CD4-positive, alpha-beta T cell treated with Interleukin-4 for 1 hour (primary cell): ENCODE results near the gene FLG.
A peak's percentile ranks its signal among the peaks of the same experiment; 100 is the strongest.
"Not testable (repeated sequence)": the region's sequence is repeated elsewhere in the genome, so short reads cannot be mapped to it uniquely, and the experiment has no call there.

Experiments
- DNase-seq, 2 donors: peaks; one replicate each; pipeline ENCODE4 v3.0.0-alpha.2; 2020 to 2022

The FLG gene

DNA sequence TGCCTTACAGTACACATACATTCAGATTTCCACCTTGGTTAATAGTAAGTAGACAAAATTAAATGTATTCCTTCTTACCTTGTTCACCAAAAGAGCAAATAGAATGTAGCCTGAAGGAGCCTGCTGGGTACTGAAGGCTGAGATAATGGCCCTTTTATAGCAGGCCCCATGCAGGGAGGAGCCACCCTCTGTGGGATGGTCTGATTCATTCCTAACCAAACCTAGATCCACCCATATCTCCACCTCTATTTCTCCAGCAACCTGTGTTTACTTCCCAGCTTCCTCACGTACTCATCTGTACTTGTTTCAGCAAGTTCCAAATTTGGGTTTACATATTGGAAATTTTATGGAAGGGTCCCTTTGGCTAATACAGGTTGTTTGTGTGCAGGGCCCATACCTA is at the start of gene FLG:
FLG (minus strand) TSS at position 129 of the 400 bp plus-strand sequence. CDS start 9,783 bp downstream, outside the sequence.
- no peak for DNase-seq

DNA sequence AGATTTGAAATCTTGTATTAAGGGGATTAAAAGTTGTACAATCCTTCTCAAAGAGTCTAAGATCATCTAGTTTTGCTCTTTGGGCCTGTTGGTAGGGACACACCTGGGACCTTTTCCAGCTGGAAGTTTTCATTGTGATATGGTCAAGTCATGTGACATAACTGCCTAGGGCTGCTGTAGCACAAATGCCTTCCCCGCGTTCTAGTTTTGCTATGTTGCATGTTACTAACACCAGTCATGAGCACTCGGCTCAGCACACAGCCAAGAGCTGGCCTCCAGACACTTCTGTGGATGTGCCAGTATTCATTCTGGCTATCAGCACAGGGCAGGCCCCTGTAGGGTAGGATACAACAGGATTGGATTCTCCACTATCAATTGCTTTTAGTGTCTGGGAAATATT is 49.4 kb upstream of the FLG start:
- DNase-seq, result no peak

- DNase-seq, result no peak
Observed at GRCh38 chr1:152372672-152373071, 47.6 kb upstream of the FLG start.

GRCh38 chr1:152367436-152367835 is 42.4 kb upstream of the FLG start:
- no peak for DNase-seq

DNA sequence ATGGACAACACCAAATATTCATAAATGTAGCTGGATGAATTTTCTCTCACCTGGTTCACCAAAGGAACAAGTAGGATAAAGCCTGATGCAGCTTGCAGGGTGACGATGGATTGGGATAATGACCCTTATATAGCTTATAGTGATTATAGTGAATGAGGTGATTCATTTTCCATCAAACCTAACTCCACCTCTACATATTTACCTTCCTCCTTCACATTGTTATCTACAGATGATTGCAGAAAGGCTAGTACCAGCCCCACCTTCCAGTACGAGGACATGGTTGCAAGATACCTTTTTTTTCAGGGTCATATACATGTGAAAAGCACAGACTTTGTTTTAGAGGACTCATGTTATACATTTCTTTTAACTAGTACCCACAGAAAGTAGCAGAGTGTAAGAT is 34.9 kb upstream of the FLG start, which contains the start of gene FLG2:
FLG2 (minus strand) TSS at position 101 of the 400 bp plus-strand sequence. CDS start 1,122 bp downstream, outside the sequence.
- no peak for DNase-seq

DNA sequence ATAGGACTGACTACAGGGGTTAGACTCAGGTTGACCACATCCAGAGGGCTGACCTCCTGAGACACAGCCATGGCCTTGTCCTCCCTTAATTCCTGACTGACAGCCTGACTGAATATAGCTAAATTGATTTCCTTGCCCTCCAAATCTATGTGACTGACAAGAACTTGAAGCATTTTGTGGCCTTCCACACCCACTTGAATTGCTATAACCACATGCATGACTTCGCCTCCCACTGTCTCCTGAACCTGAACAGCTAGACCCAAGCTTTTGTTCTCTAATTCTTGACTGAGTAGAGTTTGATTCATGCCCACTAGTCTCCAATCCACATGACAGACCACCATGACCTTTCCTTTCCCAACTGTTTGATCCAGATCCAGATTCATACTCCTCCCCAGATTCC is 31.7 kb upstream of the FLG start:
- no peak for DNase-seq

- no peak for DNase-seq
Observed at GRCh38 chr1:152349611-152350010, 24.6 kb upstream of the FLG start.

GRCh38 chr1:152348447-152348846 is 23.4 kb upstream of the FLG start:
- no peak for DNase-seq

DNA sequence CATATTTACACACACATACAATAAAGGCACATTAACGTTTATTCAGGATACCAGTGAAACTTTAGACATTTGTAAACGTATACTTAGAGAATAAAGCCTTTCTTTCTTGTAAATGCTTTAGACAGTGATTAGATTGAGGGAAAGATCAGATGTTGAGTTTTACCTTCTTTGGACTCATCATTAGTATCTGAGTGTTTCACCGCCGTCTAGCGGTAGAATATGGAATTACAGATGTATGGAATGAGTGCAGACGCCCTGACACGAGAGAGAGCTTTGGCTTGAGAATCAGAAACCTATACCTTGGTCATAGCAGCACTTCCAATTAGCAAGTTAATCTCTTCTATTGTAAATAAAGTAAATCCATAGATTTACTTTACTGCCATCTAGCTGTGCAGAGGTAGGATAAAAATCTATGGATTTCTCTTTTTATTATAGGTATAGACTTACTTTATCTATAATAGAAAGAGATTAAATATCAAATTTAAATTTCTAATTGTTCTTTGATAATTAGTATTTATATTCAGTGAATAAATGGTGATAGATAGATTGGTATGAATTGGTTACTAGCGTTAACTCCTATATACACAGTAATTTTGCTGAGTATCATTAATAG is 22.2 kb upstream of the FLG start:
- peak in 1 of 2 donors; percentile 71 for DNase-seq

DNA sequence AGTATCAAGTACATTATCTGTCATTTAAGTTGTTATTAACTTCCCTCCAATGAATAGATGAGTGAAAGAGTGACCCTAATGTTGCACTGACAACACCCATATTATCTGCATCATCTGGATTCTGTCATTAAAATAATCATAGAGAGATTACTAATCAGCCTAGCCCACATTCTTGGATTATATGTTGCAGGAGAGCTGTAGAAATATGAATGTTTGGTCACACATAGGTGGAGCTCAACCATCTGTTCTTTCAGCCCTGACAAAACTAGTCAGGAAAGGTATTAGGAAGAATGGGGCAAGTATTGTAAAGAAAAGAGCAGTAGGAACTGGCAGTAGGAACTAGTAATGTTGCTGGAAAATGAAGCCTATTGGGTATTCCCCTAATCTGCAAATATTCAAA is 19.4 kb upstream of the FLG start:
- no peak for DNase-seq

- DNase-seq, result no peak
Observed at GRCh38 chr1:152343006-152343405, 18.0 kb upstream of the FLG start.

DNA sequence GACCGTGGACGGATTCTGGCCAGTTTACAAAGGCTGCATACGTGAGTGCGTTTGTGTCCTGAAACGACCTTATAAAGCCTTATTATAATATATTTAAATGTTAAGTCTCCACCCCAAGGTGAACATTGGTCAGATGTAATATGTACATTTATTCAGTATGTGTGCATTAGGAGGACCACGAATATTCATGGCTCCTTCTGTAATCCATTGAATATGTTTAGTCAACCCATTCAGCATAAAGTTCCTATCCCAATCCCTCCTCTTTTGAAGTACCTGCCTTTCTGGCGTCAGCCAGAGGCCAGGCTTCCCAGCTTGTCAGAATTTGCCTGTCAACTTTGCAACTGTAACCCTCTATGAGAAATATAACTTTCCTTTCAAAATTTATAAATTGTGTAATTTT is 10.4 kb upstream of the FLG start:
- DNase-seq, result no peak

DNA sequence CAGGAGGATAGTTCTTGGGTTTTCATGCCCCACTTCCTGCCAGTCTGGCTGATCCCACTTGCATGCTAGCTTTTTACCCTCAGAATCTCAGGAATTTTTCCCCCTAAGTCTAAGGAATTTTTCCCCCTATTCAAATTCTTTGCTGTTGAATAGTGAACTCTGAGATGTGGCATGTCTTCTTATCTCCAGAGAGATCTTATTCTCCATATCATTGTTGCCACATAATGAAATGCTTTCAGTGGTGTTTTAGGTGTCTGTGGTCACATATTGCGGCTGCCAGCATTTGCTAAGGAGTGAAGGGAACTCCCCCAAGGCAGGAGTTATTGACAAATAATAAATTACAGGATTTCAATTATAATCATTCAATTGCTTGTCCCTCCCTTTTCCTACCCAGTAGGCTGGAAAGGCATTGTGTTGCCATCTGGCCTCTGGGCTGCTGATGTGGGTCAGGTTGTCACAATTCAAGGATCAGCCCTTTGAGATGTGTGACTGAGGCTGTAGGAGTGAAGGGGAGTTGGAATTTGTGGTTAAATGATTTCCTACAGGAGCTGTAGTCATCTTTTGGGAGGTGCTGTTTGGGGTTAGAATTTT is 3.9 kb upstream of the FLG start:
- no peak for DNase-seq

- DNase-seq, result no peak
Observed at GRCh38 chr1:152313970-152314369, 11.1 kb downstream of the FLG start.

- DNase-seq, result no peak
Observed at GRCh38 chr1:152313319-152313801, 11.7 kb downstream of the FLG start.

DNA sequence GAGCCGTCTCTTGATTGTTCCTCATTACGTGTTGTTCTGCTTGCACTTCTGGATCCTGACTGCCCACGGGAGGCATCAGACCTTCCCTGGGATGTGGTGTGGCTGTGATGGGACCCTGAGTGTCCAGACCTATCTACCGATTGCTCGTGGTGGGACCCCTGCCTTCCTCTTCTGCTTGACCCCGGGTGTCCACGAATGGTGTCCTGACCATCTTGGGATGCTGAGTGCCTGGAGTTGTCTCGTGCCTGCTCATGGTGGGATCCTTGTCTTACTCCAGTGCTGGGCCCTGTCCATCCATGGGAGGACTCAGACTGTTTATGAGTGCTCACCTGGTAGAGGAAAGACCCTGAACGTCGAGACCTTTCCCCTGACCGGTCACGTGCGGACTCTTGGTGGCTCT is 12.9 kb downstream of the FLG start:
- not testable (repeated sequence) for DNase-seq

DNA sequence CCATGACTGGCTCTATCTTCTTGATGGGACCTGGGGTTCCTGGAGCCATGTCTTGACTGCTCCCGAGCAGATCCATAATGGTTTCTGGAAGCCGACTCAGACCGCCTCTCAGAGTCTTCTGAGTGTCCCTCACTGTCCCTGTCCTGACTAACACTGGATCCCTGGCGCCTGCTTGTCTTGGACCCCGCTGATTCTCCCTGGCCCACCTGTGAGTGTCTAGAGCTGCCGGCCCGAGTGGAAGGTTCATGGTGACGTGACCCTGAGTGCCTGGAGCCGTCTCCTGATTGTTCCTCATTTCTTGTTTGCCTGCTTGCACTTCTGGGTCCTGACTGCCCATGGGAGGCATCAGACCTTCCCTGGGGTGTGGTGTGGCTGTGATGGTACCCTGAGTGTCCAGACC is 15.1 kb downstream of the FLG start:
- DNase-seq, result no peak

DNA sequence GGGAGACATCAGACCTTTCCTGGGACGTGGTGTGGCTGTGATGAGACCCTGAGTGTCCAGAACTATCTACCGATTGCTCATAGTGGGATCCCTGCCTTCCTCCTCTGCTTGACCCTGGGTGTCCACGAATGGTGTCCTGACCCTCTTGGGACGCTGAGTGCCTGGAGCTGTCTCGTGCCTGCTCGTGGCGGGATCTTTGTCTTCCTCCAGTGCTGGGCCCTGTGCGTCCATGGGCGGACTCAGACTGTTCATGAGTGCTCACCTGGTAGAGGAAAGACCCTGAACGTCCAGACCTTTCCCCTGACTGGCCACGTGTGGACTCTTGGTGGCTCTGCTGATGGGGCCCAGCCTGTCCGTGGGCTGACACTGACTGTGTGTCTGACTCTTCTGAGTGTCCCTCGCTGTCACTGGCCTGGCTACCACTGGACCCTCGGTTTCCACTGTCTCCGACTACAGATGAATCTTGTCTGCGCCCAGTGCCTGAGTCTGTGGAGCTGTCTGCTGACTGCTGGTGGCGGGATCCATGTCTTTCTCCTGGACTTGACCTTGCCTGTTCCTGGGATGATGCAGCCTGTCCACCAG is 15.6 kb downstream of the FLG start:
- not testable (repeated sequence) for DNase-seq

DNA sequence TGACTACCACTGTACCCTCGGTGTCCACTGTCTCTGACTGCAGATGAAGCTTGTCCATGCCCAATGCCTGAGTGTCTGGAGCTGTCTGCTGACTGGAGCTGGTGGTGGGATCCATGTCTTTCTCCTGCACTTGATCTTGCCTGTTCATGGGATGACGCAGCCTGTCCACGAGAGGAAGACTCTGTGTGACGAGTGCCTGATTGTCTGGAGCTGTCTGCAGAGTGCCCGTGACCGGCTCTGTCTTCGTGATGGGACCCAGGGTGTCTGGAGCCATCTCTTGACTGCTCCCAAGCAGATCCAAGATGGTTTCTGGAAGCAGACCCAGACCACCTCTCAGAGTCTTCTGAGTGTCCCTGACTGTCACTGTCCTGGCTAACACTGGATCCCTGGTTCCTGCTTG is 16.3 kb downstream of the FLG start:
- not testable (repeated sequence) for DNase-seq

GRCh38 chr1:152307970-152308369 is 17.1 kb downstream of the FLG start:
- DNase-seq, result not testable (repeated sequence)

DNA sequence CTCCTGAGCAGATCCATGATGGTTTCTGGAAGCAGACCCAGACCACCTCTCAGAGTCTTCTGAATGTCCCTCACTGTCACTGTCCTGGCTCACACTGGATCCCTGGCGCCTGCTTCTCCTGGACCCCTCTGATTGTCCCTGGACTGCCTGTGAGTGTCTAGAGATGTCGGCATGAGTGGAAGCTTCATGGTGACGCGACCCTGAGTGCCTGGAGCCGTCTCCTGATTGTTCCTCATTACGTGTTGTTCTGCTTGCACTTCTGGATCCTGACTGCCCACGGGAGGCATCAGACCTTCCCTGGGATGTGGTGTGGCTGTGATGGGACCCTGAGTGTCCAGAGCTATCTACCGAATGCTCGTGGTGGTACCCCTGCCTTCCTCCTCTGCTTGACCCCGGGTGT is 18.9 kb downstream of the FLG start:
- not testable (repeated sequence) for DNase-seq

DNA sequence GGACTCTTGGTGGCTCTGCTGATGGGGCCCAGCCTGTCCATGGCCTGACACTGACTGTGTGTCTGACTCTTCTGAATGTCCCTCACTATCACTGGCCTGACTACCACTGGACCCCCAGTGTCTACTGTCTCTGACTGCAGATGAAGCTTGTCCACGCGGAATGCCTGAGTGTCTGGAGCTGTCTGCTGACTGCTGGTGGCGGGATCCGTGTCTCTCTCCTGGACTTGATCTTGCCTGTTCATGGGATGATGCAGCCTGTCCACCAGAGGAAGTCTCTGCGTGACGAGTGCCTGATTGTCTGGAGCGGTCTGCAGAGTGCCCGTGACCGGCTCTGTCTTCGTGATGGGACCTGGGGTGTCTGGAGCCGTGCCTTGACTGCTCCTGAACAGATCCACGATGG is 20.3 kb downstream of the FLG start:
- not testable (repeated sequence) for DNase-seq

GRCh38 chr1:152303139-152303872 is 21.7 kb downstream of the FLG start:
- not testable (repeated sequence) for DNase-seq

DNA sequence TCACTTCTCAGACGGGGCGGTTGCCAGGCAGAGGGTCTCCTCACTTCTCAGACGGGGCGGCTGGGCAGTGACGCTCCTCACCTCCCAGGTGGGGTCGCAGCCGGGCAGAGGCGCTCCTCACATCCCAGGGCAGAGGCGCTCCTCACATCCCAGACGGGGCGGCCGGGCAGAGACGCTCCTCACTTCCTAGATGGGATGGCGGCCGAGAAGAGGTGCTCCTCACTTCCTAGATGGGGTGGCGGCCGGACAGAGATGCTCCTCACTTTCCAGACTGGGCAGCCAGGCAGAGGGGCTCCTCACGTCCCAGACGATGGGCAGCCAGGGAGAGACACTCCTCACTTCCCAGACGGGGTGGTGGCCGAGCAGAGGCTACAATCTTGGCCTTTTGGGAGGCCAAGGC is 68.6 kb downstream of the FLG start:
- DNase-seq, result not testable (repeated sequence)
